Spleen (tissue), 7 donors: ENCODE measurements around the gene PCDH15.

Experiments used
- CTCF ChIP-seq, 11 experiments: fragments of 200-600 bp in 7 of 11; fragments of 450-650 bp in 4 of 11; sonication (generic) in 4 of 11; IDR thresholded peaks in 8 of 11; conservative IDR thresholded peaks in 3 of 11; 1 replicate in 7 of 11; 2 replicates in 4 of 11; pipeline versions ENCODE4 v1.4.0 to v1.8.0; 2016 to 2021; ENCODE audit warnings: antibody characterized with exemption in 11 of 11, inconsistent platforms in 4 of 11, mild to moderate bottlenecking in 1 of 11
- POLR2A ChIP-seq, 3 donors: fragments of 450-650 bp; IDR thresholded peaks; one replicate each; pipeline ENCODE4 v1.5.1; 2017; ENCODE audit warnings: antibody characterized with exemption in 3 of 3, mild to moderate bottlenecking in 1 of 3
- POLR2AphosphoS5 ChIP-seq, 3 donors: sonication (generic); formaldehyde crosslinking; IDR thresholded peaks; one replicate each; pipeline ENCODE4 v1.5.1; 2017; ENCODE audit warnings: antibody characterized with exemption in 3 of 3
- donor health status: DM: no; HTN: no; CAD: no; lungs with moderate emphysema.
- donor health status: DM: no; HTN: no; CAD: no.
- donor health status: DM: no; HTN: no; CAD: no.

GRCh38 chr10:54470324-54470631 lies 330.8 kb downstream of the PCDH15 start:
- TF ChIP-seq CTCF (IDR thresholded peaks at IDR 0.05 in 8 of 11, conservative IDR thresholded peaks at IDR 0.05 in 3 of 11) = no peak
- TF ChIP-seq POLR2A (IDR thresholded peaks at IDR 0.05) = no peak
- no peak for TF ChIP-seq POLR2AphosphoS5 (IDR thresholded peaks at IDR 0.05)
